NT2/D1 (cell line): ENCODE measurements around the gene TSPAN8.

Experiments
- SUZ12 ChIP-seq: IDR thresholded peaks from 2 replicates; pipeline ENCODE4 v1.6.1; 2011; ENCODE audit not compliant: insufficient read length, insufficient read depth; ENCODE audit errors: extremely low read depth
- ZNF274 ChIP-seq: IDR thresholded peaks from 2 replicates; pipeline ENCODE4 v1.6.1; 2011; ENCODE audit warnings: mild to moderate bottlenecking, low read depth, low read length

- TF ChIP-seq ZNF274 (no peak), SUZ12 (no peak)
Observed at GRCh38 chr12:71142016-71142415, 15.8 kb downstream of the TSPAN8 start.
